ENCODE data around the gene CYP4V2. TPM values are rescaled to one million over a fixed set of nuclear protein-coding genes. Genes with fewer than 3 reads are reported as not detected.
A peak's percentile ranks its signal among the peaks of the same experiment; 100 is the strongest.

CYP4V2 gene
- total and polyA plus RNA-seq, 11 donors: 14.4 to 44.6 (median 26.0) TPM

- peaks cover 0 to 19% (median 1%) of the 10 kb centered on the region in 12 donors for H3K9me3 ChIP-seq
- H3K27me3 ChIP-seq: no peaks in the 10 kb centered on the region
- peaks cover 0 to 14% (median 0%) of the 10 kb centered on the region in 12 donors for H3K4me1 ChIP-seq
- TF ChIP-seq, protein P1, sequence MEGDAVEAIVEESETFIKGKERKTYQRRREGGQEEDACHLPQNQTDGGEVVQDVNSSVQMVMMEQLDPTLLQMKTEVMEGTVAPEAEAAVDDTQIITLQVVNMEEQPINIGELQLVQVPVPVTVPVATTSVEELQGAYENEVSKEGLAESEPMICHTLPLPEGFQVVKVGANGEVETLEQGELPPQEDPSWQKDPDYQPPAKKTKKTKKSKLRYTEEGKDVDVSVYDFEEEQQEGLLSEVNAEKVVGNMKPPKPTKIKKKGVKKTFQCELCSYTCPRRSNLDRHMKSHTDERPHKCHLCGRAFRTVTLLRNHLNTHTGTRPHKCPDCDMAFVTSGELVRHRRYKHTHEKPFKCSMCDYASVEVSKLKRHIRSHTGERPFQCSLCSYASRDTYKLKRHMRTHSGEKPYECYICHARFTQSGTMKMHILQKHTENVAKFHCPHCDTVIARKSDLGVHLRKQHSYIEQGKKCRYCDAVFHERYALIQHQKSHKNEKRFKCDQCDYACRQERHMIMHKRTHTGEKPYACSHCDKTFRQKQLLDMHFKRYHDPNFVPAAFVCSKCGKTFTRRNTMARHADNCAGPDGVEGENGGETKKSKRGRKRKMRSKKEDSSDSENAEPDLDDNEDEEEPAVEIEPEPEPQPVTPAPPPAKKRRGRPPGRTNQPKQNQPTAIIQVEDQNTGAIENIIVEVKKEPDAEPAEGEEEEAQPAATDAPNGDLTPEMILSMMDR (IDR thresholded peaks at IDR 0.05): no peak
- no peak for TF ChIP-seq POLR2A (IDR thresholded peaks at IDR 0.05)
- H3K36me3 ChIP-seq: no peaks in the 10 kb centered on the region
- DNase-seq: no peak
- 43 to 55% (median 50%) methylated on average over 5 of the region's 5 CpGs for WGBS, 4 donors
- intact Hi-C loops (cut with DNase I): no loop called here
- peak within 1 kb of the TSS in 8 of 12 donors; percentile 1 to 50 (median 17) for H3K4me3 ChIP-seq
- no peak for ATAC-seq
- H3K27ac ChIP-seq: peak within 1 kb of the TSS in 1 of 12 donors; percentile 5
Observed at GRCh38 chr4:186227221-186227620, 35.9 kb downstream of the CYP4V2 start, which contains the start of gene KLKB1. Gene KLKB1 (plus strand): TSS chr4:186227507. CDS start chr4:186228196, 689 bp downstream.

DNA sequence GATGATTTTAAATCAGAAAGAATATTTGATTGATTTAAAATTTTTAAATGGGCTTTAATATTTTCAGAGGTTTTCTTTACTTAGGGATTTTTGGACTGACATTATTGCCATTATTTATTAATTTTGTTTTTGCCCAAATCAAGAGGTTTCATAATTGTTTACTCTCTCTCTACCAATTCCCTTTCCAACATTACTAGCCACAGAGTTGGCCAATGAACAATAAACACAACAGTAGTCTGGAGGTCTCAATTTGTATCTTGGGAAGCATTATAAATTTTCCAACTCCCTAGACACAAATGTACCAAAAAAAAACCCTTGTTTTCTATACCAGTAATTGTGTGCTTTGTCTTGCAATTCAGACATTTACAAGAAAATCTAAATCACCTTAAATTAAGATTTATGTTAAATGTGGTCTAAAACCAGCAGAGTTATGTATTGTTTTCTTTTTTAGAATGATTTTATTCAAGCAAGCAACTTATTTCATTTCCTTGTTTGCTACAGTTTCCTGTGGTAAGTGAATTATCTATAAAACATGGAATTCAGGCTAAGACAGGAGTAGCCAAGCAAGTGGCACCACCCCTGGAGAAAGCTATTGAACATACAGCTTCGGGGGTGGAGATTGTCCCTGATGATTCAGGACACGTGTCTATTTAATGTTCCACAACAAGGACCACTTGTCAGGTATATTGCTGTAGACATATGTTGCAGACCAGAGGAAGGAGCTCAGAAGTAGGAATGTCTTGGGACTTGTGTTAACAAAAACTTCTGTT, 36.6 kb downstream of the CYP4V2 start:
- H3K27me3 ChIP-seq: no peaks in the 10 kb centered on the region
- no peaks in the 10 kb centered on the region for H3K36me3 ChIP-seq
- peak overlapping the region in 8 of 12 donors; percentile 1 to 50 (median 17) for H3K4me3 ChIP-seq
- H3K27ac ChIP-seq: peak overlapping the region in 1 of 12 donors; percentile 5
- 27 to 43% (median 30%) methylated on average over 2 of the region's 2 CpGs for WGBS, 4 donors
- no peak for ATAC-seq
- peaks cover 0 to 14% (median 0%) of the 10 kb centered on the region in 12 donors for H3K4me1 ChIP-seq
- no peak for DNase-seq
- intact Hi-C loops (cut with DNase I): no loop called here
- no peak for TF ChIP-seq POLR2A (IDR thresholded peaks at IDR 0.05)
- TF ChIP-seq, protein P1 (IDR thresholded peaks at IDR 0.05): no peak
- peaks cover 0 to 19% (median 1%) of the 10 kb centered on the region in 12 donors for H3K9me3 ChIP-seq

GRCh38 chr4:186228514-186228894, 37.1 kb downstream of the CYP4V2 start:
- H3K27me3 ChIP-seq: no peaks in the 10 kb centered on the region
- no peak for ATAC-seq

GRCh38 chr4:186234367-186234766, 43.0 kb downstream of the CYP4V2 start:
- Histone ChIP-seq H3K9me3 (no peaks in the 10 kb centered on the region), H3K36me3 (peaks cover 0 to 17% (median 4%) of the 10 kb centered on the region in 9 donors), H3K4me1 (no peaks in the 10 kb centered on the region), H3K4me3 (no peak overlapping the region), H3K27ac (no peak overlapping the region), H3K27me3 (no peaks in the 10 kb centered on the region)
- DNase-seq (no peak), ATAC-seq (no peak)
- TF ChIP-seq POLR2A (IDR thresholded peaks at IDR 0.05): no peak
- TF ChIP-seq, protein P1 (IDR thresholded peaks at IDR 0.05): no peak
- WGBS, 4 donors: 47 to 58% (median 52%) methylated on average over 2 of the region's 2 CpGs
- intact Hi-C loops (cut with DNase I): no loop called here

More at GRCh38 chr4:186228514-186228894, 37.1 kb downstream of the CYP4V2 start:
- peak overlapping the region in 1 of 12 donors; percentile 5 for H3K27ac ChIP-seq
- H3K4me1 ChIP-seq: peaks cover 0 to 14% (median 0%) of the 10 kb centered on the region in 12 donors
- H3K4me3 ChIP-seq: peak overlapping the region in 8 of 12 donors; percentile 1 to 50 (median 17)
- intact Hi-C loops (cut with DNase I): no loop called here
- TF ChIP-seq, protein P1 (IDR thresholded peaks at IDR 0.05): no peak
- no peak for TF ChIP-seq POLR2A (IDR thresholded peaks at IDR 0.05)
- peaks cover 0 to 19% (median 1%) of the 10 kb centered on the region in 12 donors for H3K9me3 ChIP-seq
- DNase-seq: no peak
- WGBS, 4 donors: 57 to 66% (median 63%) methylated on average over 2 of the region's 2 CpGs
- peaks cover 0 to 3% (median 0%) of the 10 kb centered on the region in 9 donors for H3K36me3 ChIP-seq

Data from heart left ventricle (tissue), 16 donors.